Panc1 (cell line): ENCODE results near the gene CSMD2. TPM values are rescaled to one million over a fixed set of nuclear protein-coding genes. Genes with fewer than 3 reads are reported as not detected.

Source experiments
- ATAC-seq: fragments of 200-7000 bp; cut with Tn5 transposase; 2 replicates; pipeline ENCODE4 v1.9.1; 2020; ENCODE audit warnings: mild to moderate bottlenecking, moderate library complexity
- BruUV-seq: library from RNA; stranded (reverse); fragments of 400-500 nt; replicated peaks from 2 replicates; lab custom pipeline; 2021; lab: Mats Ljungman, UMichigan
- CTCF ChIA-PET: fragments of 300-600 bp; sonication (Branson Sonifier 250); formaldehyde crosslinking; loops from one replicate; lab custom pipeline; 2022; ENCODE audit warnings: antibody characterized with exemption; lab: Charles Lee
- POLR2A ChIA-PET: fragments of 300-600 bp; sonication (Branson Sonifier 250); formaldehyde crosslinking; loops from one replicate; lab custom pipeline; 2022; ENCODE audit warnings: antibody characterized with exemption; lab: Charles Lee
- DNase-seq: peaks from one replicate; pipeline ENCODE4 v3.0.0-alpha.2; 2010; ENCODE audit warnings: low read depth, low spot score
- H3K27ac ChIP-seq: 2 replicates; pipeline ENCODE4 v1.5.1; 2011; ENCODE audit warnings: mild to moderate bottlenecking, low read length, inconsistent platforms
- H3K27me3 ChIP-seq: fragments of 200-500 bp; sonication (Bioruptor generic); 2 replicates; pipeline ENCODE4 v1.6.0; 2014; ENCODE audit warnings: low read length, inconsistent platforms; ENCODE audit not compliant: control insufficient read depth, insufficient read depth
- H3K36me3 ChIP-seq: fragments of 200-500 bp; sonication (Bioruptor generic); 2 replicates; pipeline ENCODE4 v1.5.1; 2014; ENCODE audit warnings: inconsistent platforms, mild to moderate bottlenecking, low read length, moderate library complexity; ENCODE audit not compliant: control insufficient read depth, insufficient read depth
- H3K4me1 ChIP-seq: 2 replicates; pipeline ENCODE4 v1.5.1; 2011; ENCODE audit warnings: inconsistent platforms, mild to moderate bottlenecking, low read length, moderate library complexity; ENCODE audit not compliant: control insufficient read depth, insufficient read depth
- H3K4me3 ChIP-seq, 2 experiments: 2 replicates each; pipeline ENCODE4 v1.5.1; 2011 to 2012; ENCODE audit warnings: low read depth in 2 of 2, low read length in 2 of 2, mild to moderate bottlenecking in 2 of 2, inconsistent platforms in 1 of 2, moderate library complexity in 1 of 2
- H3K9me3 ChIP-seq: fragments of 200-500 bp; sonication (Bioruptor generic); 2 replicates; pipeline ENCODE4 v1.5.1; 2014; ENCODE audit warnings: low read depth, mild to moderate bottlenecking, inconsistent platforms, low read length, moderate library complexity; ENCODE audit not compliant: control insufficient read depth, insufficient read depth
- POLR2AphosphoS5 ChIP-seq: IDR thresholded peaks from 2 replicates; pipeline ENCODE4 v1.6.1; 2012; ENCODE audit warnings: mild to moderate bottlenecking, low read depth, low read length, moderate library complexity
- SIN3A ChIP-seq: IDR thresholded peaks from 2 replicates; pipeline ENCODE4 v1.6.1; 2012; ENCODE audit warnings: low read depth, mild to moderate bottlenecking, low read length, moderate library complexity, borderline replicate concordance; ENCODE audit not compliant: insufficient read depth
- TCF7L2 ChIP-seq: IDR thresholded peaks from 2 replicates; pipeline ENCODE4 v1.6.1; 2011; ENCODE audit warnings: mild to moderate bottlenecking, low read depth, low read length, inconsistent platforms
- in situ Hi-C: cut with HindIII; loops from 2 replicates; pipeline ENCODE4 v1.10.0; 2016; ENCODE audit warnings: low sequenced_read_pairs, low pct_unique_long_range_greater_than_20kb
- intact Hi-C: fragments of 100-400 bp; cut with micrococcal nuclease; formaldehyde crosslinking; loops from one replicate; pipeline ENCODE4 v1.10.0; 2022; ENCODE audit not compliant: unreplicated experiment
- total RNA-seq: library from RNA; stranded (reverse); gene quantifications from one replicate; pipeline ENCODE4 v1.2.1, GENCODE V29; 2021; ENCODE audit not compliant: unreplicated experiment
- TF ChIP-seq, protein P1 (sequence below): fragments of 450-650 bp; IDR thresholded peaks from 2 replicates; pipeline ENCODE4 v1.5.1; 2017; ENCODE audit warnings: mild to moderate bottlenecking
- TF ChIP-seq, protein P2 (sequence below), 2 experiments: IDR thresholded peaks; 2 replicates each; pipeline ENCODE4 v1.6.1; 2011 to 2012; ENCODE audit warnings: low read depth in 2 of 2, control low read depth in 1 of 2, low read length in 1 of 2, mild to moderate bottlenecking in 1 of 2, moderate library complexity in 1 of 2; ENCODE audit not compliant: insufficient read depth in 1 of 2

The CSMD2 gene
- total RNA-seq, 1 experiment from 2014 or later, result not detected

DNA sequence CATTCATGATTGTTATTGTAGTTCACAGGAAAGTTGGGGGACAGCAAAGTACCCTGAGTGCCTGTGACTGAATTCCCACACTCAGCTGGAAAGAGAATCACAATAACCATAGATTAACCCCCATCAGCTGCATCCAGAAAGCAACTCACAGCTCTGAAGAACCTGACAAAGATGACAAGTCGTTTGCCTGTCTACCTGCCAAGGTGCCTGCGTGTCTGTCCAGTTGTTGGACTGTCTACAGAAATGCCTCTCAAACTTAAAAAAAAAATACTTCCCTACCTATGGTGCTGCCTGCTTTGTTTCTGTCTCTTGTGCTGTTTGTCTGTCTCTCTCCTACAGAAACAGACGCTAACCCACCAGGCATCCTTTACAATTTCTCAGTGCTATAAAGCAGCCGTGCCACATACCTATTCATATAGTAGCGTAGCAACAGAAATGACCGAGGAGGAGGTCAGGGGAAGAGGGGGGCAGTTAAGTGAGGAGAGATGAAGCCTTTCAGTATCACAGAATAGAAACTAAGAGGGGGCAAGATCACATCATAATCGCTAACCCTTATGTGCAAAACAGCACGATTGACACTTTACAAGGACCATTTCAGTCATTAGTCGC is 455.8 kb downstream of the CSMD2 start:
- no peak for TF ChIP-seq POLR2AphosphoS5
- TF ChIP-seq, protein P1, sequence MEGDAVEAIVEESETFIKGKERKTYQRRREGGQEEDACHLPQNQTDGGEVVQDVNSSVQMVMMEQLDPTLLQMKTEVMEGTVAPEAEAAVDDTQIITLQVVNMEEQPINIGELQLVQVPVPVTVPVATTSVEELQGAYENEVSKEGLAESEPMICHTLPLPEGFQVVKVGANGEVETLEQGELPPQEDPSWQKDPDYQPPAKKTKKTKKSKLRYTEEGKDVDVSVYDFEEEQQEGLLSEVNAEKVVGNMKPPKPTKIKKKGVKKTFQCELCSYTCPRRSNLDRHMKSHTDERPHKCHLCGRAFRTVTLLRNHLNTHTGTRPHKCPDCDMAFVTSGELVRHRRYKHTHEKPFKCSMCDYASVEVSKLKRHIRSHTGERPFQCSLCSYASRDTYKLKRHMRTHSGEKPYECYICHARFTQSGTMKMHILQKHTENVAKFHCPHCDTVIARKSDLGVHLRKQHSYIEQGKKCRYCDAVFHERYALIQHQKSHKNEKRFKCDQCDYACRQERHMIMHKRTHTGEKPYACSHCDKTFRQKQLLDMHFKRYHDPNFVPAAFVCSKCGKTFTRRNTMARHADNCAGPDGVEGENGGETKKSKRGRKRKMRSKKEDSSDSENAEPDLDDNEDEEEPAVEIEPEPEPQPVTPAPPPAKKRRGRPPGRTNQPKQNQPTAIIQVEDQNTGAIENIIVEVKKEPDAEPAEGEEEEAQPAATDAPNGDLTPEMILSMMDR, result no peak
- TF ChIP-seq SIN3A, result no peak
- TF ChIP-seq TCF7L2, result no peak
- TF ChIP-seq, protein P2, sequence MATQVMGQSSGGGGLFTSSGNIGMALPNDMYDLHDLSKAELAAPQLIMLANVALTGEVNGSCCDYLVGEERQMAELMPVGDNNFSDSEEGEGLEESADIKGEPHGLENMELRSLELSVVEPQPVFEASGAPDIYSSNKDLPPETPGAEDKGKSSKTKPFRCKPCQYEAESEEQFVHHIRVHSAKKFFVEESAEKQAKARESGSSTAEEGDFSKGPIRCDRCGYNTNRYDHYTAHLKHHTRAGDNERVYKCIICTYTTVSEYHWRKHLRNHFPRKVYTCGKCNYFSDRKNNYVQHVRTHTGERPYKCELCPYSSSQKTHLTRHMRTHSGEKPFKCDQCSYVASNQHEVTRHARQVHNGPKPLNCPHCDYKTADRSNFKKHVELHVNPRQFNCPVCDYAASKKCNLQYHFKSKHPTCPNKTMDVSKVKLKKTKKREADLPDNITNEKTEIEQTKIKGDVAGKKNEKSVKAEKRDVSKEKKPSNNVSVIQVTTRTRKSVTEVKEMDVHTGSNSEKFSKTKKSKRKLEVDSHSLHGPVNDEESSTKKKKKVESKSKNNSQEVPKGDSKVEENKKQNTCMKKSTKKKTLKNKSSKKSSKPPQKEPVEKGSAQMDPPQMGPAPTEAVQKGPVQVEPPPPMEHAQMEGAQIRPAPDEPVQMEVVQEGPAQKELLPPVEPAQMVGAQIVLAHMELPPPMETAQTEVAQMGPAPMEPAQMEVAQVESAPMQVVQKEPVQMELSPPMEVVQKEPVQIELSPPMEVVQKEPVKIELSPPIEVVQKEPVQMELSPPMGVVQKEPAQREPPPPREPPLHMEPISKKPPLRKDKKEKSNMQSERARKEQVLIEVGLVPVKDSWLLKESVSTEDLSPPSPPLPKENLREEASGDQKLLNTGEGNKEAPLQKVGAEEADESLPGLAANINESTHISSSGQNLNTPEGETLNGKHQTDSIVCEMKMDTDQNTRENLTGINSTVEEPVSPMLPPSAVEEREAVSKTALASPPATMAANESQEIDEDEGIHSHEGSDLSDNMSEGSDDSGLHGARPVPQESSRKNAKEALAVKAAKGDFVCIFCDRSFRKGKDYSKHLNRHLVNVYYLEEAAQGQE (IDR thresholded peaks at IDR 0.05; ENCODE audit: insufficient read depth in 1 of 2, low read depth in 2 of 2, low read length in 1 of 2), result no peak

DNA sequence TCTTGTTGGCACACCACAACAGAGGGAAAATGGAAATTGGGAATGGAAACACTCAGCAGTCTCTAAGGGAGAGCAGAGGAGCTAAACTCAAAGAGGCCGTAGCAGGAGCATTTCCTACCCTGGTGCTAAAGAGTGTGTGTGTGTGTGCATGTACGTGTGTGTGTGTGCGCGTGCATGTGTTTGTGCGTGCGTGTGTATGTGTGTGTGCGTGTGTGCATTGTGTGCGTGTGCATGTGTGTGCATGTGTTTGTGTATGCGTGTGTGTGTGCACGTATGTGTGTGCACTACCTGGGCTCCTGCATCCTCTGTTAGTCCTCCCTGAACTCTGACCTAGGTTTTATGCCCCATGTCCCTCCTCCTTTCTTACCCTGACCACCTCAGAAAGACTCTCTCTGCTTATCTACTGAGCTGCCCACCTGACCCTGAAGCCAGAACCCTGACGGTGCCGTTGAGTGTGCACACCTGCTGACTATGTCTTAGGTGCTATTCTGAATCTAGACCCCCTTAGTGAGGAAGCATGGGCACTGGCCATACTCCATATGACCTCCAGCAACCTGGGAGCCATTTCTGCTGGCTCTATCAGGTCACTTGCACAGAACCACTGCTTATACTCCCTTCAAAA is 458.3 kb downstream of the CSMD2 start:
- CTCF ChIA-PET, result no interaction called here

More for the DNA sequence above, 455.8 kb downstream of the CSMD2 start:
- Histone ChIP-seq H3K27ac (no peak overlapping the region), H3K27me3 (peaks cover 7% of the 10 kb centered on the region; the same call in 1 of the 2 replicates), H3K9me3 (no peaks in the 10 kb centered on the region), H3K36me3 (no peaks in the 10 kb centered on the region), H3K4me1 (no peaks in the 10 kb centered on the region), H3K4me3 (no peak overlapping the region)
- ATAC-seq (no peak), DNase-seq (no peak)
- BruUV-seq, result no TSS peak
- in situ Hi-C loops, result no loop called here
- ChIA-PET POLR2A (no interaction called here), CTCF (no interaction called here)
- intact Hi-C loops, result no loop called here

More for the DNA sequence above, 458.3 kb downstream of the CSMD2 start:
- no peaks in the 10 kb centered on the region for H3K4me1 ChIP-seq
- no peak for ATAC-seq
- TF ChIP-seq, protein P1, result no peak
- TF ChIP-seq SIN3A (no peak), TCF7L2 (no peak), POLR2AphosphoS5 (no peak)
- TF ChIP-seq, protein P2 (IDR thresholded peaks at IDR 0.05; ENCODE audit: insufficient read depth in 1 of 2, low read depth in 2 of 2, low read length in 1 of 2), result no peak
- no peaks in the 10 kb centered on the region for H3K9me3 ChIP-seq
- no peak overlapping the region for H3K4me3 ChIP-seq
- no peak overlapping the region for H3K27ac ChIP-seq
- no TSS peak for BruUV-seq
- no peaks in the 10 kb centered on the region for H3K36me3 ChIP-seq
- POLR2A ChIA-PET, result no interaction called here
- DNase-seq, result no peak
- intact Hi-C loops (no loop called here), in situ Hi-C loops (no loop called here)
- H3K27me3 ChIP-seq, result no peaks in the 10 kb centered on the region; the same call in 1 of the 2 replicates
